Right atrium auricular region (tissue), 2 donors: Measurements from ENCODE around the gene RAI14. TPM values are rescaled to one million over a fixed set of nuclear protein-coding genes. Genes with fewer than 3 reads are reported as not detected.
"Not testable (repeated sequence)": the region's sequence is repeated elsewhere in the genome, so short reads cannot be mapped to it uniquely, and the experiment has no call there.

Experiments
- DNase-seq: peaks from one replicate; pipeline ENCODE4 v3.0.0-alpha.2; 2019; ENCODE audit warnings: low spot score
- H3K27ac ChIP-seq, 2 donors: fragments of 200-600 bp; sonication (generic); 1 replicate in 1 of 2; 2 replicates in 1 of 2; pipeline ENCODE4 v1.5.1; 2016 to 2019
- H3K27me3 ChIP-seq, 2 donors: fragments of 200-600 bp; sonication (generic); one replicate each; pipeline versions ENCODE4 v1.5.1 to v1.6.0; 2017 to 2019
- H3K36me3 ChIP-seq: fragments of 200-600 bp; sonication (generic); one replicate; pipeline ENCODE4 v1.5.1; 2016
- H3K4me1 ChIP-seq, 2 donors: fragments of 200-600 bp; sonication (generic); one replicate each; pipeline versions ENCODE4 v1.5.1 to v1.6.0; 2017 to 2019
- H3K4me3 ChIP-seq, 2 donors: fragments of 200-600 bp; sonication (generic); 1 replicate in 1 of 2; 2 replicates in 1 of 2; pipeline ENCODE4 v1.5.1; 2017 to 2019; ENCODE audit warnings: mild to moderate bottlenecking in 1 of 2, moderate library complexity in 1 of 2
- H3K9me3 ChIP-seq, 2 donors: fragments of 200-600 bp; sonication (generic); one replicate each; pipeline ENCODE4 v1.5.1; 2019
- CTCF ChIP-seq, 2 donors: fragments of 200-600 bp; sonication (generic); IDR thresholded peaks; one replicate each; pipeline ENCODE4 v1.5.1; 2019; ENCODE audit warnings: antibody characterized with exemption in 2 of 2
- total RNA-seq, 2 donors: library from RNA; depleted of rRNA; stranded (reverse); fragments of >200 nt; gene quantifications; one replicate each; pipeline ENCODE4 v1.1.0, GENCODE V29; 2016

RAI14 gene
- total RNA-seq, 2 donors from 2014 or later = 14.0 to 21.3 TPM

DNA sequence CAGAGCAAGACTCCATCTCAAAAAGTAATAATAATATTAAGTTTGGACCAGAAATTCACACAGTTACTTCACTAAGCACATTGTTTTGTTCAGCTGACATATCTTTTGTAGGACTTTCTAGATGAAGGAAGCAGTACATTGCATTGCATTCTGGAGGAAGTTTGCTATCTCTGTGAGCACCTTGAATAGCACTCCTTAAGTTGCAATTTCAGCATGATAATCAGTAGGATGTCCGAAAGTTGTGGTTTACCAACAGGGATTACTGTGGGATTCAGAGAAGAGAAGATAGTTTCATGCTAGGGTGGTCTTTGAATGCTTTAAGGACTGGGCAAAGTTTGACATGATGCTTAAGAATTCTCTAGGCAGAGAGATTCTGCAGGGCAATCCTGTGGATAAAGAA is 164.5 kb downstream of the RAI14 start:
- Histone ChIP-seq H3K4me1 (no peaks in the 10 kb centered on the region), H3K4me3 (no peak overlapping the region), H3K9me3 (no peaks in the 10 kb centered on the region), H3K36me3 (peaks cover 11% of the 10 kb centered on the region), H3K27ac (no peak overlapping the region), H3K27me3 (no peaks in the 10 kb centered on the region)
- TF ChIP-seq CTCF (IDR thresholded peaks at IDR 0.05) = no peak
- DNase-seq = no peak

GRCh38 chr5:34822956-34823715 is 167.0 kb downstream of the RAI14 start:
- Histone ChIP-seq H3K27me3 (no peaks in the 10 kb centered on the region), H3K9me3 (no peaks in the 10 kb centered on the region), H3K4me3 (no peak overlapping the region), H3K27ac (no peak overlapping the region), H3K36me3 (peaks cover 24% of the 10 kb centered on the region), H3K4me1 (no peaks in the 10 kb centered on the region)
- TF ChIP-seq CTCF (IDR thresholded peaks at IDR 0.05) = no peak
- no peak for DNase-seq

DNA sequence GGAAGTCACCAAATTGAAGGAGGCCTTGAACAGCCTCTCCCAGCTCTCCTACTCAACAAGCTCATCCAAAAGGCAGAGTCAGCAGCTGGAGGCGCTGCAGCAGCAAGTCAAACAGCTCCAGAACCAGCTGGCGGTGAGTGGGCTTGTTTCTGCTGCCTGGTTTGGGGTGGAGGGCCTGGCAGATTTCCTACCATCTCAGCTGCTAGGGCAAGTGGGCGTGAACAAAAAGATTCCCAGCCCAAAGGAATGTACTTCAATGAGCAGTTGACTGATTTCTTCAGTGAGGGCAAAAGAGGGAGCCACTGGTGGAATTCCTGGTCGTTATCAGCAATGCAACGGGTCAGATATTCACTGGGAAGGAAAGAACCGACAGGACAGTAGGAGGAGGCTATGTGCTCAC is 170.2 kb downstream of the RAI14 start:
- H3K4me3 ChIP-seq = no peak overlapping the region
- H3K9me3 ChIP-seq = no peaks in the 10 kb centered on the region
- no peak for DNase-seq
- H3K27ac ChIP-seq = no peak overlapping the region
- TF ChIP-seq CTCF (IDR thresholded peaks at IDR 0.05) = no peak
- no peaks in the 10 kb centered on the region for H3K27me3 ChIP-seq
- H3K36me3 ChIP-seq = peaks cover 24% of the 10 kb centered on the region
- H3K4me1 ChIP-seq = no peaks in the 10 kb centered on the region

- Histone ChIP-seq H3K9me3 (no peaks in the 10 kb centered on the region), H3K4me3 (no peak overlapping the region), H3K4me1 (no peaks in the 10 kb centered on the region), H3K27me3 (no peaks in the 10 kb centered on the region), H3K27ac (no peak overlapping the region), H3K36me3 (peaks cover 22% of the 10 kb centered on the region)
- TF ChIP-seq CTCF (IDR thresholded peaks at IDR 0.05) = no peak
- no peak for DNase-seq
Measured at GRCh38 chr5:34827588-34828506, 171.7 kb downstream of the RAI14 start.

- H3K4me3 ChIP-seq, H3K27ac ChIP-seq, H3K4me1 ChIP-seq, H3K27me3 ChIP-seq, DNase-seq, H3K9me3 ChIP-seq: not testable (repeated sequence)
- H3K36me3 ChIP-seq = peaks cover 12% of the 10 kb centered on the region
Measured at GRCh38 chr5:34830827-34831226, 174.7 kb downstream of the RAI14 start.

DNA sequence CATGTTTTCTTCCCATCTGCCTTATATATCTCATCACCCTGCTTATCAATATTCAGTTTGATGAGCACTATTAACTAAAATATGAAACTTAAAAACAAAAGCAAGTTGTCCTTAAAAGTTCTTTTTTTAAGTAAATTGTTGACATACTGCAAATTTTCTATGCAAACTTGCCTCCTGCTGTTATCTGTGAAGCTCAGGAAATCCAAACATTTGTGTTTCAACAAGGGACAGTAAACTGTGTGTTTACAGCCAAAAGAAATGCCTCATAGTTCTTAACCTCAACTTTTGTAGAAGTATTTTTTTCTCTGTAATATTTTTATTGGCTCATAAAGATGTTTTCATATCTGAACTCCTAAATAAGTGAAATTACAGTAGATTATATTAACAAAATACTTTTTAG is 175.2 kb downstream of the RAI14 start:
- peaks cover 9% of the 10 kb centered on the region for H3K36me3 ChIP-seq
- no peak for TF ChIP-seq CTCF (IDR thresholded peaks at IDR 0.05)
- no peaks in the 10 kb centered on the region for H3K27me3 ChIP-seq

More for the DNA sequence above, 175.2 kb downstream of the RAI14 start:
- no peaks in the 10 kb centered on the region for H3K9me3 ChIP-seq
- no peak overlapping the region for H3K27ac ChIP-seq
- no peak overlapping the region for H3K4me3 ChIP-seq
- no peaks in the 10 kb centered on the region for H3K4me1 ChIP-seq
- no peak for DNase-seq
